ENCODE data around the gene CALM1. TPM values are rescaled to one million over a fixed set of nuclear protein-coding genes. Genes with fewer than 3 reads are reported as not detected.

The CALM1 gene
- total and polyA plus RNA-seq, 4 donors: 146 to 517 (median 166) TPM

DNA sequence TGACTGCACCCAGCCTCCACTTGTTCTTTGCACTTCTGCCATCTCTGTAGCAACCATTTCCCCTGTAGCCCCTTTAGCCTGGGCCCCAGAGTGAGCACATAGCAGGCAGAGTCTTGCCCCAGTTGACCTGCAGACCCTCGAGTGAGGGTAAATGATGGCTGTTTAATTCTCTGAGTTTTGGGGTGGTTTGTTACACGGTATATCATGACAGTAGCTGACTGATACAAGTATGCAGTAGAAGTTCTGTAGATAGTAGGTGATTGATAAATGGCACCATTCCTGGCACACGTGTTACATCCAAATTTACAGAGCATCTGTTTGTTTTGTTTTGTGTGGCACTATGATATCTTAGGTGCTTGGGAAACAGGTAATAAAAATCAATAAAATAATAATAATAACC, 32.4 kb downstream of the CALM1 start (continued):
- TF ChIP-seq, protein P1, sequence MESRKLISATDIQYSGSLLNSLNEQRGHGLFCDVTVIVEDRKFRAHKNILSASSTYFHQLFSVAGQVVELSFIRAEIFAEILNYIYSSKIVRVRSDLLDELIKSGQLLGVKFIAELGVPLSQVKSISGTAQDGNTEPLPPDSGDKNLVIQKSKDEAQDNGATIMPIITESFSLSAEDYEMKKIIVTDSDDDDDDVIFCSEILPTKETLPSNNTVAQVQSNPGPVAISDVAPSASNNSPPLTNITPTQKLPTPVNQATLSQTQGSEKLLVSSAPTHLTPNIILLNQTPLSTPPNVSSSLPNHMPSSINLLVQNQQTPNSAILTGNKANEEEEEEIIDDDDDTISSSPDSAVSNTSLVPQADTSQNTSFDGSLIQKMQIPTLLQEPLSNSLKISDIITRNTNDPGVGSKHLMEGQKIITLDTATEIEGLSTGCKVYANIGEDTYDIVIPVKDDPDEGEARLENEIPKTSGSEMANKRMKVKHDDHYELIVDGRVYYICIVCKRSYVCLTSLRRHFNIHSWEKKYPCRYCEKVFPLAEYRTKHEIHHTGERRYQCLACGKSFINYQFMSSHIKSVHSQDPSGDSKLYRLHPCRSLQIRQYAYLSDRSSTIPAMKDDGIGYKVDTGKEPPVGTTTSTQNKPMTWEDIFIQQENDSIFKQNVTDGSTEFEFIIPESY (IDR thresholded peaks at IDR 0.05): no peak
- TF ChIP-seq FOXA1 (IDR thresholded peaks at IDR 0.05): no peak
- TF ChIP-seq YY1 (IDR thresholded peaks at IDR 0.05): no peak
- TF ChIP-seq RXRA (IDR thresholded peaks at IDR 0.05): no peak
- TF ChIP-seq JUND (IDR thresholded peaks at IDR 0.05): no peak

DNA sequence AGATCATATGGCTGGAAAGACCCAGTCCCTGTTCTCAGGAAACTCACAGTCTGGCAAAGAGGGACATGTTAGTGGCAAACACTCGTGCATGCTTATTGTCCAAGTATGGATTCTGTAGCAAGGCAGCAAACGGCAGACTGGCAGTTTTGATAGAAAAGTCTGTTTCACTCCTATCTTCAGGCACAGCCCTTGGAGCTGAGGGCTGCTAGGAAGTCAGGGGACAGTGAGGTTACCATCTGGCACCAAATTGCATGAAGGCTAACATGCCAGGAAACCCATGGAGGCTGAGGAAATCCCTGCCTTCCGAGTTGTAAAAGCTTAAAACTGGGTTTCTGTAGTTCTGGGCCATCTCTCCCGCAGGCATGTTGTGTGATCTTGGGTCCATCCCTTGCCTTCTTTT, 32.9 kb downstream of the CALM1 start:
- Histone ChIP-seq H3K36me3 (ENCODE audit: control insufficient read depth in 4 of 4, insufficient read depth in 3 of 4, low read depth in 1 of 4, low read length in 3 of 4) (no peaks in the 10 kb centered on the region), H3K4me1 (ENCODE audit: control insufficient read depth in 4 of 4, insufficient read depth in 4 of 4, low read length in 3 of 4) (no peaks in the 10 kb centered on the region), H3K27me3 (ENCODE audit: control insufficient read depth in 4 of 4, insufficient read depth in 4 of 4, low read length in 3 of 4) (no peaks in the 10 kb centered on the region), H3K27ac (ENCODE audit: low read depth in 1 of 2, low read length in 2 of 2) (no peak overlapping the region), H3K9me3 (ENCODE audit: control insufficient read depth in 4 of 4, low read length in 3 of 4) (no peaks in the 10 kb centered on the region), H3K9ac (ENCODE audit: low read depth in 1 of 2, low read length in 2 of 2) (no peak overlapping the region), H3K4me3 (ENCODE audit: low read depth in 1 of 3, low read length in 3 of 3) (no peak overlapping the region)
- TF ChIP-seq, protein P2, sequence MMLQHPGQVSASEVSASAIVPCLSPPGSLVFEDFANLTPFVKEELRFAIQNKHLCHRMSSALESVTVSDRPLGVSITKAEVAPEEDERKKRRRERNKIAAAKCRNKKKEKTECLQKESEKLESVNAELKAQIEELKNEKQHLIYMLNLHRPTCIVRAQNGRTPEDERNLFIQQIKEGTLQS (IDR thresholded peaks at IDR 0.05): no peak
- TF ChIP-seq NR2F2 (IDR thresholded peaks at IDR 0.05): peak; percentile 72
- no peak for TF ChIP-seq JUND (IDR thresholded peaks at IDR 0.05)
- TF ChIP-seq FOXA1 (IDR thresholded peaks at IDR 0.05): no peak
- no peak for TF ChIP-seq HNF4G (IDR thresholded peaks at IDR 0.05)
- WGBS: 73% methylated on average over 4 of the region's 4 CpGs
- no peak for DNase-seq (ENCODE audit: low spot score)

DNA sequence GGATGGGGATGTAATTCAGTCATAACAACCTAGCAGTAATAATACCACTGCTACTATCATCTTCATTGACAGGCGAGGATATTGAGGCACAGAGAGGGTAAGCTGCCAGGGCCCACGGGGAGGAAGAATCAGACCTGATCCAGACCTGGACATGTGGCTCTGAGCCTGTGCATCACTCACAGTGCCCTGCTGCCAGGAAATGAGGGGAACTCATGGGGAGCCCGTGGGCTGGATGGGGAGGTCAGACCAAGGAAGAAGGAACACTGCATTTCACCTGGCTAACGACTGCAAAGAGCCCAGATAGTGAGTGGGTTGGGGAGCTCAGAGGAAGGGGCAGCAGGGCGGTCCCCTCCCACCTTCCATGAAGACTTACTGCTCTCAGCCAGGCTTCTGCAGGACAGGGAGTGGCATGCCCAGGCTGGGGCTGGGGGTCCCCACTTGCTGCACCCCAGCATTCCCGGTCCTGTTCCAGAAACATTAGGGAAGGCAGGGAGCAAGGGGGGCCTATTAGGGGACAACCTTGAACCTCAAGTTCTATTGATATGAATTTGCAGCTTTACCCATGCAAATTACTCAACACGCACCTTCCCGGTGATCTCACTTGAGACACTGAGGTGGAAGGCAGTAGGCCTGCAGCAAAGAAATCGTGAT, 37.7 kb downstream of the CALM1 start:
- Histone ChIP-seq H3K9ac (ENCODE audit: low read depth in 1 of 2, low read length in 2 of 2) (no peak overlapping the region), H3K9me3 (ENCODE audit: control insufficient read depth in 4 of 4, low read length in 3 of 4) (no peaks in the 10 kb centered on the region), H3K27ac (ENCODE audit: low read depth in 1 of 2, low read length in 2 of 2) (no peak overlapping the region), H3K27me3 (ENCODE audit: control insufficient read depth in 4 of 4, insufficient read depth in 4 of 4, low read length in 3 of 4) (no peaks in the 10 kb centered on the region), H3K4me3 (ENCODE audit: low read depth in 1 of 3, low read length in 3 of 3) (no peak overlapping the region), H3K36me3 (ENCODE audit: control insufficient read depth in 4 of 4, insufficient read depth in 3 of 4, low read depth in 1 of 4, low read length in 3 of 4) (no peaks in the 10 kb centered on the region), H3K4me1 (ENCODE audit: control insufficient read depth in 4 of 4, insufficient read depth in 4 of 4, low read length in 3 of 4) (no peaks in the 10 kb centered on the region)
- no peak for DNase-seq (ENCODE audit: low spot score)
- 87% methylated on average over 9 of the region's 9 CpGs for WGBS
- no peak for TF ChIP-seq FOXA2 (IDR thresholded peaks at IDR 0.05)
- TF ChIP-seq, protein P2 (IDR thresholded peaks at IDR 0.05): no peak

DNA sequence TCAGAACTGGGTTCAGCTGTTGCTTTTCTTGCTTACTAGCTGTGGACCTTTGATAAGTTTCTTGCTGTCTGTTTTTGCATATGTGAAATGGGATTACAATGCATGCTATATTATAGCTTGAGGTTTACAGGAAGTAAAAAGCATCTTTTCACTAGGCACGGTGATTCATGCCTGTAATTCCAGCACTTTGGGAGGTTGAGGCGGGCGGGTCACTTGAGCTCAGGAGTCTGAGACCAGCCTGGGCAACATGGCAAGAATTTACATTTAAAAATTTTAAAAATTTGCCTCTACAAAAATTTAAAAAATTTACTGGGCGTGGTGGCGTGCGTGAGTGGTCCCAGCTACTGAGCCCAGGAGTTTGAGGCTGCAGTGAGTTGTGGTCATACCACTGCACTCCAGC, 42.0 kb downstream of the CALM1 start:
- no peak for DNase-seq (ENCODE audit: low spot score)
- no peak overlapping the region for H3K27ac ChIP-seq (ENCODE audit: low read depth in 1 of 2, low read length in 2 of 2)
- TF ChIP-seq, protein P3, sequence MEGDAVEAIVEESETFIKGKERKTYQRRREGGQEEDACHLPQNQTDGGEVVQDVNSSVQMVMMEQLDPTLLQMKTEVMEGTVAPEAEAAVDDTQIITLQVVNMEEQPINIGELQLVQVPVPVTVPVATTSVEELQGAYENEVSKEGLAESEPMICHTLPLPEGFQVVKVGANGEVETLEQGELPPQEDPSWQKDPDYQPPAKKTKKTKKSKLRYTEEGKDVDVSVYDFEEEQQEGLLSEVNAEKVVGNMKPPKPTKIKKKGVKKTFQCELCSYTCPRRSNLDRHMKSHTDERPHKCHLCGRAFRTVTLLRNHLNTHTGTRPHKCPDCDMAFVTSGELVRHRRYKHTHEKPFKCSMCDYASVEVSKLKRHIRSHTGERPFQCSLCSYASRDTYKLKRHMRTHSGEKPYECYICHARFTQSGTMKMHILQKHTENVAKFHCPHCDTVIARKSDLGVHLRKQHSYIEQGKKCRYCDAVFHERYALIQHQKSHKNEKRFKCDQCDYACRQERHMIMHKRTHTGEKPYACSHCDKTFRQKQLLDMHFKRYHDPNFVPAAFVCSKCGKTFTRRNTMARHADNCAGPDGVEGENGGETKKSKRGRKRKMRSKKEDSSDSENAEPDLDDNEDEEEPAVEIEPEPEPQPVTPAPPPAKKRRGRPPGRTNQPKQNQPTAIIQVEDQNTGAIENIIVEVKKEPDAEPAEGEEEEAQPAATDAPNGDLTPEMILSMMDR (IDR thresholded peaks at IDR 0.05; ENCODE audit: low read depth, low read length, missing input control): no peak
- TF ChIP-seq, protein P2 (IDR thresholded peaks at IDR 0.05): no peak
- no peak for TF ChIP-seq RAD21 (IDR thresholded peaks at IDR 0.05)
- TF ChIP-seq HNF4A (conservative IDR thresholded peaks at IDR 0.05): no peak
- no peak for TF ChIP-seq RXRA (IDR thresholded peaks at IDR 0.05)
- no peak for TF ChIP-seq TAF1 (conservative IDR thresholded peaks at IDR 0.05)
- no peak for TF ChIP-seq FOXA1 (IDR thresholded peaks at IDR 0.05)
- TF ChIP-seq SP1 (IDR thresholded peaks at IDR 0.05): no peak
- TF ChIP-seq GABPA (IDR thresholded peaks at IDR 0.05 in 1 of 2, conservative IDR thresholded peaks at IDR 0.05 in 1 of 2): no peak
- TF ChIP-seq, protein P4, sequence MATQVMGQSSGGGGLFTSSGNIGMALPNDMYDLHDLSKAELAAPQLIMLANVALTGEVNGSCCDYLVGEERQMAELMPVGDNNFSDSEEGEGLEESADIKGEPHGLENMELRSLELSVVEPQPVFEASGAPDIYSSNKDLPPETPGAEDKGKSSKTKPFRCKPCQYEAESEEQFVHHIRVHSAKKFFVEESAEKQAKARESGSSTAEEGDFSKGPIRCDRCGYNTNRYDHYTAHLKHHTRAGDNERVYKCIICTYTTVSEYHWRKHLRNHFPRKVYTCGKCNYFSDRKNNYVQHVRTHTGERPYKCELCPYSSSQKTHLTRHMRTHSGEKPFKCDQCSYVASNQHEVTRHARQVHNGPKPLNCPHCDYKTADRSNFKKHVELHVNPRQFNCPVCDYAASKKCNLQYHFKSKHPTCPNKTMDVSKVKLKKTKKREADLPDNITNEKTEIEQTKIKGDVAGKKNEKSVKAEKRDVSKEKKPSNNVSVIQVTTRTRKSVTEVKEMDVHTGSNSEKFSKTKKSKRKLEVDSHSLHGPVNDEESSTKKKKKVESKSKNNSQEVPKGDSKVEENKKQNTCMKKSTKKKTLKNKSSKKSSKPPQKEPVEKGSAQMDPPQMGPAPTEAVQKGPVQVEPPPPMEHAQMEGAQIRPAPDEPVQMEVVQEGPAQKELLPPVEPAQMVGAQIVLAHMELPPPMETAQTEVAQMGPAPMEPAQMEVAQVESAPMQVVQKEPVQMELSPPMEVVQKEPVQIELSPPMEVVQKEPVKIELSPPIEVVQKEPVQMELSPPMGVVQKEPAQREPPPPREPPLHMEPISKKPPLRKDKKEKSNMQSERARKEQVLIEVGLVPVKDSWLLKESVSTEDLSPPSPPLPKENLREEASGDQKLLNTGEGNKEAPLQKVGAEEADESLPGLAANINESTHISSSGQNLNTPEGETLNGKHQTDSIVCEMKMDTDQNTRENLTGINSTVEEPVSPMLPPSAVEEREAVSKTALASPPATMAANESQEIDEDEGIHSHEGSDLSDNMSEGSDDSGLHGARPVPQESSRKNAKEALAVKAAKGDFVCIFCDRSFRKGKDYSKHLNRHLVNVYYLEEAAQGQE (IDR thresholded peaks at IDR 0.05): no peak
- TF ChIP-seq FOXA2 (IDR thresholded peaks at IDR 0.05): no peak
- TF ChIP-seq, protein P5, sequence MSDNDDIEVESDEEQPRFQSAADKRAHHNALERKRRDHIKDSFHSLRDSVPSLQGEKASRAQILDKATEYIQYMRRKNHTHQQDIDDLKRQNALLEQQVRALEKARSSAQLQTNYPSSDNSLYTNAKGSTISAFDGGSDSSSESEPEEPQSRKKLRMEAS (IDR thresholded peaks at IDR 0.05): no peak

More for the DNA sequence above, 42.0 kb downstream of the CALM1 start:
- H3K27me3 ChIP-seq (ENCODE audit: control insufficient read depth in 4 of 4, insufficient read depth in 4 of 4, low read length in 3 of 4): no peaks in the 10 kb centered on the region
- no peak overlapping the region for H3K4me3 ChIP-seq (ENCODE audit: low read depth in 1 of 3, low read length in 3 of 3)
- WGBS: 94% methylated on average over 6 of the region's 6 CpGs
- H3K9me3 ChIP-seq (ENCODE audit: control insufficient read depth in 4 of 4, low read length in 3 of 4): no peaks in the 10 kb centered on the region
- H3K4me1 ChIP-seq (ENCODE audit: control insufficient read depth in 4 of 4, insufficient read depth in 4 of 4, low read length in 3 of 4): no peaks in the 10 kb centered on the region
- H3K9ac ChIP-seq (ENCODE audit: low read depth in 1 of 2, low read length in 2 of 2): no peak overlapping the region
- H3K36me3 ChIP-seq (ENCODE audit: control insufficient read depth in 4 of 4, insufficient read depth in 3 of 4, low read depth in 1 of 4, low read length in 3 of 4): no peaks in the 10 kb centered on the region
